NOMO-1 (cell line): Measurements from ENCODE around the gene CGNL1.

Experiments used
- DNase-seq, 2 experiments: peaks; one replicate each; lab custom pipeline; 2025; ENCODE audit not compliant: unreplicated experiment in 2 of 2; lab: John Stamatoyannopoulos, UW

The CGNL1 gene

DNA sequence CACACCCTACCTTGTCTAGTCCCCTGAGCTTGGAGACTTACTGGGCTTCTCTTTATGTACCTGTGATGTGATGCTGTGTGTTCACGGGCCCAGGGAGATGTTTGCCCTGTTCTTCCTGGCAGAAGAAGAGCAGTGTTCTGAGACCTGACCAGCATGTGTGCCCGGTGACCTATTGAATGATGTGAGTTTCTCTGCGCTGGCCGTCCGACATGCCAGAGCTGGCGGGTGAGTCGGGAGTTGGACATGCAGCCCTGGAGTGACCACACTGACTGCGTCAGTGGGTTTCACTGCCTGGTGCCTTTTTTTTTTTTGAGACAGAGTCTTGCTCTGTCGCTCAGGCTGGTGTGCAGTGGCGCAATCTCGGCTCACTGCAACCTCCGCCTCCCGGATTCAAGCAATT lies 42.3 kb downstream of the CGNL1 start:
- no peak for DNase-seq

DNA sequence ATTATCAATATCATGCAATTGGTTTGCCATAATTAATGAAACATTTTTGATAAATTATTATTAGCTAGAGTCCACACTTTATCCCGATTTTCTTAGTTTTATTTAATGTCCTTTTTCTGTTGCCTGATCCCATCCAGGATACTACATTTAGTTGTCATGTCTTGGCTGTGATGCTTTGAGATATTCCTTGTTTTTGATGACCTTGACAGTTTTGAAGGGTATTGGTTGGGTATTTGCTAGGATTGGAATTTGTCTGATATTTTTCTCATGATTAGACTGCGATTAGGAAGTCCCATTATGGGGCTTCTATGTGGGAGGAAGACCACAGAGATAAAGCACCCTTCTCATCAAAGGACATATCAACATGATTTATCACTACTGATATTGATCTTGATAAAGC lies 43.0 kb downstream of the CGNL1 start:
- no peak for DNase-seq

DNA sequence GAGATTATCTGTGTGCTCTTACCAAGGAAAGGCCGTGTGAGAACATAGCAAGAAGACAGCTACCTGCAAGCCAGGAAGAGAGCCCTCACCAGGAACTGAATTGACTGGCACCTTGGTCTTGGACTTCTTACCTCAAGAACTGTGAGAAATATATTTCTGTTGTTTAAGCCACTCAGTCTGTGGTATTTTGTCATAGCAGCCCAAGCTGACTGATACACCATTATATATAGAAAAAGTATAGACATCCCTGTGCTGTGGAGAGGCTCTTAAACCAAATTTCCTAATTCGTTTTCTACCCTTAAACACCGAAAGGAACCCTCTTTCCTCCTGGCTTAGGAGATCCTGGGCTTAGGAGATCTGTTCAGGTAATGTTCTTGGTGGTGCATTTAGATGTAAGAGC lies 44.8 kb downstream of the CGNL1 start:
- no peak for DNase-seq

DNA sequence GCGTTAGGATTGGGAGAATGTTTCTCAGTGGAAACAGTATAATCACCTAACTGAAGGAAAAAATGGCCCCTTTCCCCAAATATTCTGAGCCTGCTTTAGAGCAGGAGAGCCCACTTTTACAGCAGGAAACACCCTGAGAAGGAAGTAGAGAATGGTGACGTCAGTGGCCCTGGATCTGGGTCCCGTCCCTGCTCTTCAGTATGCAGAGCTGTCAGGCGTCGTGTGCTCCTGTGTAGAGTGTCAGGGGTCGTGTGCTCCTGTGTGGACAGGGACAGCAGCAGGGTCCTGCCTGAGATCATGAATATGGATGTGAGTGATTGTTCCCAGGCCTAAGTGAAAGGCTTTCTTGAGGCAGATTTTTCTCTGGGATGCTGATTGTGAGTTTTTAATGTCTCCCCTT lies 45.2 kb downstream of the CGNL1 start:
- peak in 1 of 2 experiments; percentile 16 for DNase-seq

DNA sequence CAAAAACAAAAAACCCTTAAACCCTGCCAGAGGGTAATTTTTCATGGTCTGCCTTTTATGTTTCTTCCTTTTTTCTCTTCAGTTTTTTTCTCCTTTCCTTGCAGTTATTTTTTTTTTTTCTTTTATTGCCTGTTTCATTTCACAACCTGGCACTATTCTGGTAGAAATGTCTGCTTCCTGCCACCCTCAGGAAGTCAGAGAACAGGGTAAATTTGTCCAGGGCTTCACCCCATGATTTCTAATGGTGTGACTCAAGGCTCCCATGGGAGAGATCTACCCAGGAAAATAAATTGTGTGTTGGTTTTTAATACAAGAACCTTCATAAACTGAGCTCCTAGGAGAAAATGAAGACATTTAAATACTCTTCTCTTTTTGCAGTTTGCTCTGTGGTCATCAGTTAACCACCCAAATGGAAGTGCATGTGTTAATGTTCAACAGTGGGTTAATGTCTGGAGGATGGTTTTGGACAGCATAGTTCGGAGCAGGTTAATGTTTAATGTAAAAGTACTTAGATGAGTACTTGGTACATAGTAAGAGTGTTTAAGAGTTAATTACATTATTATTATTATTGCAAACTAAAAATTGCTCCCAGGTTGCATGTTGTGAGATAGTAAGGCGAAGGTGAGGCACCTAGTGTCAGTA lies 45.9 kb downstream of the CGNL1 start:
- peak; percentile 48 to 71 for DNase-seq

DNA sequence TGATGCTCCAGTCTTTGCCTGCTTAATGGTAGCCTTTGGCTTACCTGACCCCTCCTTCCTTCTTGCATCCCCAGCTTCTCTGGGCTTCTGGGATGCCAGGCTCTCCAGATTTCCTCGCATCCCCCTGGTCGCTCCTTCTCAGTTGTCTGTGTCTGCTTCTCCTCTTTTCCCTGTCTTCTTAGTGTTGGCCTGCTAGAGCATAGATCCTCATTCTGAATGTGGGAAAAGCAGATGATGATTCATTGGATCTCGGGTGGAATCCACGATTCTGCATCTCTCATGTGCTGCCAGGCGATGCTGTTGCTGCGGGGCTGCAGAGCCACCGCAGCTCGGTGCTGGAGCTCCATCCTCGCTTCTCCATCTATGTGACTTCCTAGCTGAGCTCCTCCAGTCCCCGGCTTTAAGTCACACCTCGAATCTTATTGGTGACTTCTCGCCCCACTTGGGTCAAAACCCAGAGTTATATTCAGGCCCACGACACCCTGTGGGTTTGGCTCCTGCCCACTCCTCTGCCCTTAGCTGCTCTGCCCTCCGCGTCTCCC lies 47.4 kb downstream of the CGNL1 start:
- DNase-seq: no peak

DNA sequence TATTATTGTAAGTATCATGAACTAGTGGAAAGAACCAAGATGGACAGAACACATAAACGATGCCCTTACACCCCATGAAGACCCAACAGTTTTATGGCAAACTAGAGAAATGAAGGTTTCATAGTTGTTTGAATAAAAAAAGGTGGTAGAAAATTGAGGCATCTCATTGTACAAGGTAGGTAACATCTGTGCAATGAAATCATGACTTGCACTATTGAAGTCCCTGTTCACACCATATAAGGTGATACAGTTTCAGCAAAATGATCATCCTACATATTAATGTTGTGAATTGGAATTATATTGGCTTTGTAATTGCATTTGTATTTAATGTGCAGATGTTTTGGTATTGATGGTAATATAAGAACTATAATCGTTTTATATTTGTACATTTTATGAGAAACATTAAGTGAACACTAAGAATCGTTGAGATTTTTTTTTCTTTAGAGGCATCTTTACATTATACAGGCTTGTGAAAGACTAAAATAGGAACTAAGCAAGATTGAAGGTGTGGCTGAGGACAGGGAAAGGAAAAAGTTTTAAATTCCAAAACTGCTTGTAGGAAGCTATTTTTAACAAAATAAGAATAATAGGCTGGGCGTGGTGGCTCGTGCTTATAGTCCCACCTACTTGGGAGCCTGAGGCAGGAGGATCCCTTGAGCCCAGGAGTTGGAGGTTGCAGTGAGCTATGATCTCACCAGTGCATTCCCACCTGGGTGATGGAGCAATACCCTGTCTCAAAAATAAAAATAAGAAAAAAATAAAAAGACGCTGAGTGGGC lies 48.5 kb downstream of the CGNL1 start:
- DNase-seq: peak in 1 of 2 experiments; percentile 12

DNA sequence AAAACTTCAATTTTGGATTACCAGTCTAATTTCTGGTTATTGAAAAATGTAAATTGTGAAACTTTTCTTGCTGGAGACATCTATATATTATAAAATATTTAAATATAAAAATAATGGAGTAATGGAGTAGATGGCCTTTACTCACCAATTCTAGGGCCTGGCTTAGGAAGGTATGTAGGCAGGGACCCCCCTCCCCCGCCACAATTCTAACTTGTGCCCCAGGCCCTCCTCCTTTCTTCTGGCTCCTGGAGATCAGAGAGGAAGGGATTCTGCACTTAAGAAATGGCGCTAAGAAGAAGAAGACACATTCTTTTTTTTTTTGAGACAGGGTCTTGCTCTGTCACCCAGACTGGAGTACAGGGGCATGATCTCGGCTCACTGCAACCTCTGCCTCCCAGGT lies 49.5 kb downstream of the CGNL1 start:
- no peak for DNase-seq

DNA sequence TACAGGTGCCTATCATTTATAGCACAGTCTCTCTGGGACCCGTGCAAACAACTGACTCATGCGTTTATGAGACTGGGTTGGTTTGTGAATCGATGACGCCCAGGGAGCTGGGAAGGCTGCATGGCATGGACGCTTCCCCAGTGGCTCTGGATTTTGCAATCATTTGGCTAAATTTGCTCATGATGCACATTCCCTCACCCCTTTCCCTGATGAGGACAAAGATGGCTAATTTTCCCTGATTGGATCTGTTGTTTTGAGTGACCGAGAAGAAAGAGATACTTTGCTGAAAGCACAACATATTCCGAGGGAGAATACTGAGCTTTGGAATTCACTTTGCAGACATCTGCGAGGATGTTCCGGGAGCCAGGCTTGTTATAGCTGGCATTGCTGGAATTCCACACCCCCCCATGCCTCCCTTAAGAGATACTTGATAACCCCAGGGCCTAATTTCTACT lies 51.1 kb downstream of the CGNL1 start:
- DNase-seq: no peak

DNA sequence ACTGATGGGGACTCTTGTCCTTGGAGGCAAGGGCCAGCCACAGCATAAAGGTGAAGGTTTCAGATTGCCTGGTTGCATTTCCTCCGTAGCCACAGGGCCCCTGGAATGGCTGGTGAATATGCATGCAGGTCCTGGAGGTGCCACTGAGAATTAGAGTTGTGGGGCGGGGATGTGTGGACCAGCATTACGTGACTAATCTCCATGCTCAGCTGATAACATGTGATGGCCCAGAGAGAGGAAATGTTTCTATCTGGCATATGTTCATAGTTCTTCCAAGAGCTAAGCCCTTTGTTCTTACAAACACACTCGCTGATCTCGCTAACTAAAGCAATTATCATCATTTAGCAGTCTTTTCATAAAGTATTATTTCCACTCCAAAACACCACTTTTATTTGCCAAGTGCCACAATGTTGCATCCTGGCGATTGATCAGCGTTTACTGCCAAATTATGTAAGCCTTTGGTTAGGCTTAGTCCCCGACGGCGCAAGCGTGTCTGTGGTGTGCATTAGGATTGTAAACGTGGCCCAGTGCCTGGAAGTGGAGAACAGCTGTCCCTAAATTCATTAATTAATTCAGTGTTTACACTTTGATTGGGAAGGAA lies 55.9 kb downstream of the CGNL1 start:
- DNase-seq: no peak

DNA sequence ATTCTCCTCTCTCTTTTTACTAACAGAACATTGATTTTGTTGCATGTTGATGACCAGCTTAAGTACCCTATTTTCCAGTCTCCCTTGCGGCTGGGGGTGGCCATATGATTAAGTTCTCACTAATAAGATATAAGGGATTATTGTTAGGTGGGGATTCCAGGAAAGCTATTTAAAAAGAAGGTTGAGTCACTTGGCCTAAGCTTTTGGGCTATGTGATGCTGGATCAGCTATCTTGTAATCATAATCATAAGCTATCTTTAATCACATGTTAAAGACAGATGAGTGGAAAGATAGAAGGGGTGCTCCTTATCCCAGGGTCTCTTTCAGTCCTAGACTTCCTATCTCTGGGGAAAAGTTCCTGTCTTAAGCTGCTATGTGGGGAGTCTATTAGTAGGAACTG lies 59.9 kb downstream of the CGNL1 start:
- no peak for DNase-seq

DNA sequence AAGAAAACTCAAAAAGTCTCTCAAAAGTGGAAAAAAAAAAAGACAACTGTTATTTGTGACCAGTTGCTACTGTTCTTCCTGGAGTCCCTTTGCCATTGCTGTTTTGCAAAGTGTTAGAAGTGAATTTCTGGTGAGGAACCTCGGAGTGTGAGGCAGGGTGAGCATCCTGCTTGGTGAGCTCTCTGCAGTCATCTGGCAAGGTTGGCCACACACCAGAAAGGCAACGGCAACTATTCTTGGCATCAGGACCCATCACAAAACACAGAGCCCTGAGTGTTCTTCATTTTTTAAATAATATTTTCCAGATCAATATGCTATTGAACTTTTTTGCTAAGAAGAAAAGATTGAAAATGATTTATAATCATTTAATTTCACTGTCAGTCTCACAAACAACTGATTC lies 60.7 kb downstream of the CGNL1 start:
- DNase-seq: no peak

DNA sequence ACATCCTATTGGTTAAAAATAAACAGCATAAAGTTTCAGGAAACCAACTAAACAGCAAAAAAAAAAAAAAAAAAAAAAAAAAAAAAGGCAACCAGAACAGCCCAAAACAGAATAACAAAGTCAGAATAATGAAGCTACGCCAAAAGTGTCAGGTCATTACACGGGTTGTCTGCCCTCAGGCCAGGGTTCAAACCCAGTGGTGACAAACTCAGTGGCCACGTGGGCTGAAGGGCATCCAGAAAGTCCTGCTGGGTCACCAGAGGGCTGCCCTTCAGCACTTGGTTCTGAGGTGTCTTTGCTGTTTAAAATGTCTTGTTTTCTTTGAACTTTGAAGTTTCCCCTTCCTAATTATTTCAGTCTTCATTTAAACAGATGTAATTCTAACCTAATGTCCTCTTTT lies 61.3 kb downstream of the CGNL1 start:
- no peak for DNase-seq

DNA sequence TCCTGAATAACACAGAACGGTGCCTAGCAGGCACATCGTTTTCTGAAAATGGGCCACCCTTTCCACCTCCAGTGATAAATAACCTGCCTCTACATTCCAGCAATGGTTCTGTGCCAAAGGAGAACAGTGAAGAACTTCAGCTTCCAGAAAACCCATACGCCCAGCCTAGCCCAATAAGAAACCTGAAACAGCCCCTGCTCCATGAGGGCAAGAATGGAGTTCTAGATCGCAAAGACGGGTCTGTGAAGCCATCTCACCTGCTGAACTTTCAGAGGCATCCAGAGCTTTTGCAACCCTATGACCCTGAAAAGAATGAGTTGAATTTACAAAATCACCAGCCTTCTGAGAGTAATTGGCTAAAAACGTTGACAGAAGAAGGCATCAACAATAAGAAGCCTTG lies 61.9 kb downstream of the CGNL1 start:
- DNase-seq: no peak

DNA sequence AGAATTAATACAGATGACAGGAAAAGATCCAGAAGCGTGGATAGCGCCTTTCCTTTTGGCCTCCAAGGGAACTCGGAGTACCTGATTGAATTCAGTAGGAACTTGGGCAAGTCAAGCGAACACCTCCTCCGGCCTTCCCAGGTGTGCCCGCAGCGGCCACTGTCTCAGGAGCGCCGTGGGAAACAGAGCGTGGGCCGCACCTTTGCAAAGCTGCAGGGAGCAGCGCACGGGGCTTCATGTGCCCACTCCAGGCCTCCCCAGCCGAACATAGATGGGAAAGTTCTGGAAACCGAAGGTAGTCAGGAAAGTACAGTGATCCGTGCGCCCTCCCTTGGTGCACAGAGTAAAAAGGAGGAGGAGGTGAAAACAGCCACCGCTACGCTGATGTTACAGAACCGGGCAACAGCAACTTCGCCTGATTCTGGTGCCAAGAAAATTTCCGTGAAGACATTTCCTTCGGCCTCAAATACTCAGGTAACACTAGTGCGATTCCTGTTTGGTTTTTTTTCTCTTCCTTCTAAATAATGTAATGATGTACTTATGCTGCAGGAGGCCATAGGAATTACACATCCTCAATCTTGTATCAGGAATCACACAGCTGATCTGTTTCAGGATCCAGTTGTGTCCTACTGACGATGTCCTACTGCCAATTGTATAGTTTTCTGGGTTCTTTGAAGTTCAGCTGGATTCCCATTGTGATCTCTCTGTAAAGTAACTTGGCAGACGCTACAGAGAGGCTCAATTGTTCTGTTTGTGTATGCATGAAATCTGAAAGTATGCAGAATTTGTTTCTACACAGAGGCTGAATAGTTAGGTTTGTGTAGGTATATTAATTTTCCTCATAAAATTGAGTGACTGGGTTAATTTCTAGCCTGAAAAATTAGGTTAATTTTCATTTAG lies 63.1 kb downstream of the CGNL1 start:
- DNase-seq: no peak

DNA sequence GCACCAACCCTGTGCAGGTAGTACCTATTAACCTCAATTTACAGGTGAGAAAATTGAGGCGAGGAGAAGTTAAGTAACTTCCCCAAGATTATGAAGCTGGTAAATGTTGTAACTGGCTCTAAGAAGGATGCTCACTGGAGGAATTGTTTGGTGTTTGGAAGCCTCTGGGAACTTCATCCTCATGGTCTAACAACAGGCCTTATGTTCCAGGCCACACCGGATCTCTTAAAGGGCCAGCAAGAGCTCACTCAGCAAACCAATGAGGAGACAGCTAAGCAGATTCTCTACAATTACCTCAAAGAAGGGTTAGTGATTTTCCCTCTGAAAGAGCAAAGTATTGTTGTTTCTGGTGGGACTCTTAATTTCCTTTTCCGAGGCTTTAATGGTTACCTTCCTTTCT lies 63.9 kb downstream of the CGNL1 start:
- DNase-seq: no peak

DNA sequence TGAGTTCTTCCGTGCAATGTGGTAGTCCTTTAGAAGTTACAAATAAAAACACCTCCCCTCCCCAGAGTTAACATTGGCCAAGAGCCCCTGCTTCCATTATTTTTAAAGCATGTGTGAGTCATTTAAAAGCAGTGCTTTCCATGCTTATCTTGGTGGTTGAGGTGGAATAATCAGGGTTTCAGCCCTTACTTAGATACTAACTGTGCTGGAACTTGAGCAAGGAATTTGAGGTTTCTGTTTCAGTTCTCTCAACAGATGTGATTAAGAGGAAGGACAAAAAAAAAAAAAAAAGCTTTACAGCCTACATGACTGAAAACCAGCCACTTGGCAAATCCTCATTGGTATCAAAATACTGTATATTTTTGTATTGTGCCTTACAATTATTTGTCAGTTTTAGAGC lies 64.5 kb downstream of the CGNL1 start:
- DNase-seq: peak; percentile 19 to 77

DNA sequence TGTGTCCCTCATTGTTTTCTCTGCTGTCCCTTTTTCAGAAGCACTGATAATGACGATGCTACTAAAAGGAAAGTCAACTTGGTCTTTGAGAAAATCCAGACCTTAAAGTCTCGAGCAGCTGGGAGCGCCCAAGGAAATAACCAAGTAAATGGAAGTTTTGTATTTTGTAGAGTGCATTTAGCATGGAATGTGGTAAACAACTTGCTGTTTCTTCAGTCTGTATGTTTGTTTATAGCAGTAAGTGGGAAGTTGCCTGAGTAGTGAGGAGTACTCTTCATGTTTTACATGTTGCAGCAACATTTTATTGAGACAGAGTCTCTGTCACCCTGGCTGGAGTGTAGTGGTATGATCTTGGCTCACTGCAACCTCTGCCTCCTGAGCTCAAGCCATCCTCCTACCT lies 66.0 kb downstream of the CGNL1 start:
- DNase-seq: no peak

DNA sequence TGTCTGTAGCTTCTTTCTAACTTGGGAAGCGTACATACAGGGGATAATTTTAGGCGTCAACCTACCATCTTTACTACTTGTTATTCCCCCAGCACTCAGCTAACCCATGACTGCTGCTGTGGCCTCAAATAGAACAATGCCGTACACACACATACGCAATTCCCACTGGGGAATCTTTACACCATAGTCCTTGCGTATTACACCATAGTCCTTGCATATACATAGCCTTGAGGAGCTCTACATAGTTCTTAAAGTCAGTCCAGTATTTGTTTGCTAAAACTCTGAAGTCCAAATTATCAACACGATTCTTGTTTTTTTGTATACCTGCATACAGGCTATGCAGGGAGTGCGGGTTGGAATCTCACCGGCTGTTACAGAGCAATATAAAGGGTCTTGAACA lies 67.2 kb downstream of the CGNL1 start:
- DNase-seq: no peak

DNA sequence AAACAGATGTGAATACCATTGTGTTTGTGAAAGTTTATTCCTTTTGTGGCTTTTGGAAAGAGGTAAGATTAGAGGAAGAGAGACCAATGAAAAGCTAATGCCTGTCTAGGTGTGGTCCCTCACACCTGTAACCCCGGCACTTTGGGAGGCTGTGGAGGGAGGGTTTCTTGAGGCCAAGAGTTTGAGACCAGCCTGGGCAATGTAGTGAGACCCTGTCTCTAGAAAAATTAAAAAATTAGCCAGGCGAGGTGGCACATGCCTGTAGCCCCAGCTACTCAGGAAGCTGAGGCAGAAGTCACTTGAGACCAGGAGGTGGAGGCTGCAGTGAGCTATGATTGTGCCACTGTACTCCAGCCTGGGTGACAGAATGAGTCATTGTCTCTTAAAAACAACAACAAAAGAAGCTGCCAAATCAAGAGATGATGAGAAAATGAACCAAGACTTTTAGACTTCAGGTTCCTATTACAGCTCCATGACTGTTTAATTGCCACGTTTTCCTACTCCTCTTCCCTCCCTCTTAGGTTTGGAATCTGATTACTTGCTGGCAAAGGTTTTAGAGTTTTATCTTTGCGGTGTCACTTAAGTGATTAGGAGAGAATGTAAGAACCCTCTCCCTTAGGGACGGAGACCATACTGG lies 68.7 kb downstream of the CGNL1 start:
- no peak for DNase-seq
